ENCODE results near the gene RDH5.

RDH5 gene

GRCh38 chr12:55696141-55696540, 24.1 kb upstream of the RDH5 start:
- DNase-seq (ENCODE audit: low spot score), result no peak

GRCh38 chr12:55696796-55697462, 23.3 kb upstream of the RDH5 start:
- DNase-seq (ENCODE audit: low spot score), result no peak

GRCh38 chr12:55697686-55698085, 22.5 kb upstream of the RDH5 start:
- no peak for DNase-seq (ENCODE audit: low spot score)

- DNase-seq (ENCODE audit: low spot score), result no peak
Measured at GRCh38 chr12:55698241-55698955, 21.8 kb upstream of the RDH5 start.

- no peak for DNase-seq (ENCODE audit: low spot score)
Measured at GRCh38 chr12:55698965-55699364, 21.2 kb upstream of the RDH5 start.

GRCh38 chr12:55699471-55700055, 20.6 kb upstream of the RDH5 start:
- DNase-seq (ENCODE audit: low spot score), result no peak

- no peak for DNase-seq (ENCODE audit: low spot score)
Measured at GRCh38 chr12:55700255-55701018, 19.8 kb upstream of the RDH5 start.

GRCh38 chr12:55702861-55703260, 17.3 kb upstream of the RDH5 start:
- DNase-seq (ENCODE audit: low spot score), result no peak

GRCh38 chr12:55703288-55703687, 16.9 kb upstream of the RDH5 start:
- DNase-seq (ENCODE audit: low spot score), result no peak

- no peak for DNase-seq (ENCODE audit: low spot score)
Measured at GRCh38 chr12:55703901-55704761, 16.1 kb upstream of the RDH5 start.

GRCh38 chr12:55704824-55705718, 15.1 kb upstream of the RDH5 start:
- DNase-seq (ENCODE audit: low spot score), result no peak

- DNase-seq (ENCODE audit: low spot score), result no peak
Measured at GRCh38 chr12:55705782-55706402, 14.3 kb upstream of the RDH5 start.

- DNase-seq (ENCODE audit: low spot score), result no peak
Measured at GRCh38 chr12:55706568-55707218, 13.5 kb upstream of the RDH5 start.

GRCh38 chr12:55707219-55707671, 12.9 kb upstream of the RDH5 start:
- no peak for DNase-seq (ENCODE audit: low spot score)

GRCh38 chr12:55707841-55708694, 12.1 kb upstream of the RDH5 start, which contains the start of gene ITGA7:
TSS of gene ITGA7 (minus strand) at chr12:55707904. CDS start at chr12:55707682, 222 bp downstream.
- peak; percentile 59 for DNase-seq (ENCODE audit: low spot score)

- no peak for DNase-seq (ENCODE audit: low spot score)
Measured at GRCh38 chr12:55708695-55709233, 11.4 kb upstream of the RDH5 start.

GRCh38 chr12:55711786-55712553, 8.2 kb upstream of the RDH5 start:
- no peak for DNase-seq (ENCODE audit: low spot score)

Measured in SW480 (cell line).